Measurements from ENCODE around the gene CA12. TPM values are rescaled to one million over a fixed set of nuclear protein-coding genes. Genes with fewer than 3 reads are reported as not detected.
"Not testable (repeated sequence)": the region's sequence is repeated elsewhere in the genome, so short reads cannot be mapped to it uniquely, and the experiment has no call there.

CA12 gene
- total RNA-seq, 2 donors from 2014 or later, result 1.3 to 5.5 TPM

- H3K27ac ChIP-seq, result peak overlapping the region in 1 of 2 donors; percentile 8
- peaks cover 0 to 44% of the 10 kb centered on the region in 2 donors for H3K4me1 ChIP-seq
- TF ChIP-seq, protein P1, sequence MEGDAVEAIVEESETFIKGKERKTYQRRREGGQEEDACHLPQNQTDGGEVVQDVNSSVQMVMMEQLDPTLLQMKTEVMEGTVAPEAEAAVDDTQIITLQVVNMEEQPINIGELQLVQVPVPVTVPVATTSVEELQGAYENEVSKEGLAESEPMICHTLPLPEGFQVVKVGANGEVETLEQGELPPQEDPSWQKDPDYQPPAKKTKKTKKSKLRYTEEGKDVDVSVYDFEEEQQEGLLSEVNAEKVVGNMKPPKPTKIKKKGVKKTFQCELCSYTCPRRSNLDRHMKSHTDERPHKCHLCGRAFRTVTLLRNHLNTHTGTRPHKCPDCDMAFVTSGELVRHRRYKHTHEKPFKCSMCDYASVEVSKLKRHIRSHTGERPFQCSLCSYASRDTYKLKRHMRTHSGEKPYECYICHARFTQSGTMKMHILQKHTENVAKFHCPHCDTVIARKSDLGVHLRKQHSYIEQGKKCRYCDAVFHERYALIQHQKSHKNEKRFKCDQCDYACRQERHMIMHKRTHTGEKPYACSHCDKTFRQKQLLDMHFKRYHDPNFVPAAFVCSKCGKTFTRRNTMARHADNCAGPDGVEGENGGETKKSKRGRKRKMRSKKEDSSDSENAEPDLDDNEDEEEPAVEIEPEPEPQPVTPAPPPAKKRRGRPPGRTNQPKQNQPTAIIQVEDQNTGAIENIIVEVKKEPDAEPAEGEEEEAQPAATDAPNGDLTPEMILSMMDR (IDR thresholded peaks at IDR 0.05), result no peak
- H3K36me3 ChIP-seq, result no peaks in the 10 kb centered on the region
- H3K9me3 ChIP-seq, result no peaks in the 10 kb centered on the region
- no peaks in the 10 kb centered on the region for H3K27me3 ChIP-seq
- H3K4me3 ChIP-seq, result no peak overlapping the region
- DNase-seq (ENCODE audit: low spot score), result peak; percentile 66
These were observed 33.3 kb downstream of the CA12 start for GRCh38 chr15:63348392-63348791.

DNA sequence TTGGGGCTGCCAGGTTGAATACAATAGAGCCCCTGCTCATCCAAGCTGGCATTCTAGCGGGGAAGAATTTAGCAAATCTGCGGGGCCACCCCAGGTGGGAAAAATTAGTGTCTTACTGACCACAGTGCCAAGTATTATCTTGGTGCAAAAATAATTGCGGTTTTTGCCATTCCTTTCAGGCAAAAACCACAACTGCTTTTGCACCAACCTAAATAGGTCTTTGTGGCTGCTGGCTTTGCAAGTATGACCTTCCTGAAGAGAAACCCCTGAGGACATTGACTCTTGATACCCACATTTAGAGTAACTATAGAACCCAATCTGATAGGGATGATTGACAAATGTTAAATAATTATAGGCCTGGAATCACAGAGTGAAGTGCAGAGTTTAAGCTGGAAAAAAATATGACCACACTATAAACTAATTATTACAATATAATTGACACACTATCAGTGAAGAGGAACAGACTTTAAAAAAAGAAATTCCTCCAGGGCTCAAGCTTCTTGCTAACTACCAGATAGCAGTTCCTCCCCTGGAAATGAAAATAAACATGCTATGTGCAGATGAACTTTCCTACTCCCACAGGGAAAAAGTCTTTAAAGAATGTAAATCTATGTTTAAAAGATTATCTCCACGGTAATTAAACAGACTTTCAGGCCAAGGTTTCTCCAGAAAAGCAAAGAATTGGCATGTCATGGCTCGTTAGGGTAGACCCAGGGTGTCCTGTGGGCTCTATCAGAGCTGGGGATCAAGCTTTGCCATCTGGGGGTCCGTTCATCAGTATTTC is 34.4 kb downstream of the CA12 start:
- Histone ChIP-seq H3K9me3 (no peaks in the 10 kb centered on the region), H3K27me3 (no peaks in the 10 kb centered on the region), H3K27ac (no peak overlapping the region), H3K4me3 (no peak overlapping the region), H3K4me1 (peaks cover 0 to 44% of the 10 kb centered on the region in 2 donors), H3K36me3 (no peaks in the 10 kb centered on the region)
- DNase-seq (ENCODE audit: low spot score), result no peak
- TF ChIP-seq, protein P1 (IDR thresholded peaks at IDR 0.05), result no peak

DNA sequence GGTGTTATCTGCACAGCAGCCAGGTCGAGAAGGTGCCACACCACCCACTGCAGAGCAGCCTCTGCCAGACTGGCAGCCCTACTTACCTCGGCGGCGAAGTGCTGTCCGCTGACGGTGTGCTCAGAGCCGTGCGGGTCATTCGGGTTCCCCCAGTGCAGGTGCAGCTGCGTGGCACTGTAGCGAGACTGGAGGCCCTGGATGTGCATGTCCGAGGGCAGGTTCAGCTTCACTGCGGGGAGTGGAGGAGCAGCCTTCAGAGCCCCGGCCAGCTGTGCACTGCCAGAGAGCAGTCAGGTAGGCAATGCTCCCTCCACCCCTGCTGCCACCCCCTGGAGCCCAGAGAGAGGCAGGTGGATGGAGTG is 36.3 kb downstream of the CA12 start:
- no peak for DNase-seq (ENCODE audit: low spot score)
- TF ChIP-seq, protein P1 (IDR thresholded peaks at IDR 0.05), result no peak
- Histone ChIP-seq H3K27ac (no peak overlapping the region), H3K4me1 (peaks cover 0 to 41% of the 10 kb centered on the region in 2 donors), H3K27me3 (no peaks in the 10 kb centered on the region), H3K9me3 (no peaks in the 10 kb centered on the region), H3K36me3 (no peaks in the 10 kb centered on the region), H3K4me3 (no peak overlapping the region)

DNA sequence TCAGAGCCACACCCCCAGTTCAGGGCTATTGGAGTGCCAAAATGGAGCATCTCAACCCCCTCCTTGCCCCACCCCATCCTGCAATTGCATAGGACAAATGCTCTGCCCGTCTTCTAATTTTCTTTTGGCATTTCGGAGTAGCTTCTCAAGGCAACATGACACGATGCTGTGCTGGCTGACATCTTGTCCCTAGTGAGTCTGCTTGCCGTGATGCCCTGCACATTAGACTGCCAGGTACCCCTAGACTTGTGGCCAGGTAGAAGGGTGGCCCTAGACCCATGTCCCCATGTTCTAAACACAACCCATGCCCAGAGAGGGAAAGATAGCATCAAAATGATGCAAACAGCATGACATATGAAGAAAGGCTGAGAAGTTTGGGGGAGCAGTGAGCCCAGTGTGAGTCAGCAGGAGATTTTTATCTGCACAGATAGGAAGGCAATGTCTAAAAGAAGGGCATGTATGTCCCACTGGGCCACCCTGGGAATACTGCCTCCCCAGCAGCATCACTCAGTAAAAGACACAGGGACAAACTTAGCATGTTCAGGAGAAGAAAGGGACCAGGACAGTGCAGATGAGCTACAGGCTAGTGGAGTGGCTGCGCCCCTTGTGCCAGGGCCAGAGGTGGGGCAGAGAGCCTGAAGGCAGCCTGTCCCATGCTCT is 36.8 kb downstream of the CA12 start:
- no peak for DNase-seq (ENCODE audit: low spot score)
- no peaks in the 10 kb centered on the region for H3K9me3 ChIP-seq

GRCh38 chr15:63342996-63343562 is 38.6 kb downstream of the CA12 start:
- not testable (repeated sequence) for H3K27me3 ChIP-seq; H3K36me3 ChIP-seq; H3K9me3 ChIP-seq; H3K4me3 ChIP-seq; DNase-seq (ENCODE audit: low spot score); H3K27ac ChIP-seq
- H3K4me1 ChIP-seq, result peaks cover 0 to 18% of the 10 kb centered on the region in 2 donors

More for the DNA sequence above, 36.8 kb downstream of the CA12 start:
- Histone ChIP-seq H3K36me3 (no peaks in the 10 kb centered on the region), H3K27ac (no peak overlapping the region), H3K4me3 (no peak overlapping the region), H3K27me3 (no peaks in the 10 kb centered on the region), H3K4me1 (peaks cover 0 to 36% of the 10 kb centered on the region in 2 donors)
- TF ChIP-seq, protein P1 (IDR thresholded peaks at IDR 0.05), result no peak

DNA sequence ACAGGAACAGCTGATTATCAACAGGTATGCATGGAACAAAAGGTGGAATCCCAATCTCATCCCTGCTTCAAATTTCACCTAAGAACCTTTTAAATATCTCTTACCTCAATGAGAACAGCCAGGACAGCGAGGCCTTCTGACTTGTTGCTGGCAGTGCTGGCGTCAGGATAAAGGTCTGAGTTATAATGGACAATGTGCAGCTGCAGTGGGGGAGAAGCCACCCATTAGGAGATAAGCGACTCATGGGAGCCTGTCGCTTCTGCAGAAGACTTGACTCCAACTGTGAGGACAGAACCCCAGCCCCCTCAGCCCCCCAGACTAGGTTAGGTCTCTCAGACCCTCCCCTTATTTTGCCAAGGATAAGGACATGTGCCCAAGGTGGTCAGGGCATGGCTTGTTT is 39.7 kb downstream of the CA12 start:
- no peaks in the 10 kb centered on the region for H3K27me3 ChIP-seq
- no peak overlapping the region for H3K4me3 ChIP-seq
- DNase-seq (ENCODE audit: low spot score), result no peak
- H3K4me1 ChIP-seq, result peaks cover 0 to 6% of the 10 kb centered on the region in 2 donors
- TF ChIP-seq, protein P1 (IDR thresholded peaks at IDR 0.05), result no peak
- no peaks in the 10 kb centered on the region for H3K9me3 ChIP-seq
- H3K27ac ChIP-seq, result no peak overlapping the region
- H3K36me3 ChIP-seq, result no peaks in the 10 kb centered on the region

Data from right atrium auricular region (tissue), 2 donors.